HG02943 (cell line): Measurements from ENCODE around the gene CXCR5.

Experiments used
- ATAC-seq: cut with Tn5 transposase; IDR thresholded peaks from one replicate; pipeline ENCODE4 v1.9.1; 2021; ENCODE audit warnings: mild to moderate bottlenecking, low read depth, moderate library complexity; ENCODE audit not compliant: unreplicated experiment

The CXCR5 gene

GRCh38 chr11:118923721-118924587 is 40.3 kb downstream of the CXCR5 start:
- ATAC-seq, result no peak

GRCh38 chr11:118924591-118925585 is 41.2 kb downstream of the CXCR5 start:
- ATAC-seq, result no peak

- ATAC-seq, result no peak
Observed at GRCh38 chr11:118927554-118928100, 43.9 kb downstream of the CXCR5 start.

GRCh38 chr11:118928101-118928869 is 44.6 kb downstream of the CXCR5 start:
- ATAC-seq, result peak; percentile 43

- ATAC-seq, result no peak
Observed at GRCh38 chr11:118928870-118929500, 45.3 kb downstream of the CXCR5 start.

- no peak for ATAC-seq
Observed at GRCh38 chr11:118929501-118930093, 45.9 kb downstream of the CXCR5 start.

GRCh38 chr11:118930094-118930712 is 46.5 kb downstream of the CXCR5 start:
- ATAC-seq, result no peak

GRCh38 chr11:118931571-118931970 is 47.9 kb downstream of the CXCR5 start:
- no peak for ATAC-seq

- ATAC-seq, result no peak
Observed at GRCh38 chr11:118933486-118933885, 49.8 kb downstream of the CXCR5 start.

GRCh38 chr11:118935376-118935775 is 51.7 kb downstream of the CXCR5 start:
- ATAC-seq, result no peak

- ATAC-seq, result no peak
Observed at GRCh38 chr11:118938491-118939403, 55.1 kb downstream of the CXCR5 start.

GRCh38 chr11:118939404-118939915 is 55.8 kb downstream of the CXCR5 start:
- no peak for ATAC-seq

- no peak for ATAC-seq
Observed at GRCh38 chr11:118939953-118940598, 56.4 kb downstream of the CXCR5 start.

GRCh38 chr11:118947091-118947490 is 63.4 kb downstream of the CXCR5 start:
- ATAC-seq, result no peak
